Panc1 (cell line): ENCODE measurements around the gene STK24. TPM values are rescaled to one million over a fixed set of nuclear protein-coding genes. Genes with fewer than 3 reads are reported as not detected.

ENCODE experiments used
- ATAC-seq: fragments of 200-7000 bp; cut with Tn5 transposase; 2 replicates; pipeline ENCODE4 v1.9.1; 2020; ENCODE audit warnings: mild to moderate bottlenecking, moderate library complexity
- BruUV-seq: library from RNA; stranded (reverse); fragments of 400-500 nt; replicated peaks from 2 replicates; lab custom pipeline; 2021; lab: Mats Ljungman, UMichigan
- CTCF ChIA-PET: fragments of 300-600 bp; sonication (Branson Sonifier 250); formaldehyde crosslinking; loops from one replicate; lab custom pipeline; 2022; ENCODE audit warnings: antibody characterized with exemption; lab: Charles Lee
- POLR2A ChIA-PET: fragments of 300-600 bp; sonication (Branson Sonifier 250); formaldehyde crosslinking; loops from one replicate; lab custom pipeline; 2022; ENCODE audit warnings: antibody characterized with exemption; lab: Charles Lee
- DNase-seq: peaks from one replicate; pipeline ENCODE4 v3.0.0-alpha.2; 2010; ENCODE audit warnings: low read depth, low spot score
- H3K27ac ChIP-seq: 2 replicates; pipeline ENCODE4 v1.5.1; 2011; ENCODE audit warnings: mild to moderate bottlenecking, low read length, inconsistent platforms
- H3K27me3 ChIP-seq: fragments of 200-500 bp; sonication (Bioruptor generic); 2 replicates; pipeline ENCODE4 v1.6.0; 2014; ENCODE audit warnings: low read length, inconsistent platforms; ENCODE audit not compliant: control insufficient read depth, insufficient read depth
- H3K36me3 ChIP-seq: fragments of 200-500 bp; sonication (Bioruptor generic); 2 replicates; pipeline ENCODE4 v1.5.1; 2014; ENCODE audit warnings: inconsistent platforms, mild to moderate bottlenecking, low read length, moderate library complexity; ENCODE audit not compliant: control insufficient read depth, insufficient read depth
- H3K4me1 ChIP-seq: 2 replicates; pipeline ENCODE4 v1.5.1; 2011; ENCODE audit warnings: inconsistent platforms, mild to moderate bottlenecking, low read length, moderate library complexity; ENCODE audit not compliant: control insufficient read depth, insufficient read depth
- H3K4me3 ChIP-seq, 2 experiments: 2 replicates each; pipeline ENCODE4 v1.5.1; 2011 to 2012; ENCODE audit warnings: low read depth in 2 of 2, low read length in 2 of 2, mild to moderate bottlenecking in 2 of 2, inconsistent platforms in 1 of 2, moderate library complexity in 1 of 2
- H3K9me3 ChIP-seq: fragments of 200-500 bp; sonication (Bioruptor generic); 2 replicates; pipeline ENCODE4 v1.5.1; 2014; ENCODE audit warnings: low read depth, mild to moderate bottlenecking, inconsistent platforms, low read length, moderate library complexity; ENCODE audit not compliant: control insufficient read depth, insufficient read depth
- POLR2AphosphoS5 ChIP-seq: IDR thresholded peaks from 2 replicates; pipeline ENCODE4 v1.6.1; 2012; ENCODE audit warnings: mild to moderate bottlenecking, low read depth, low read length, moderate library complexity
- SIN3A ChIP-seq: IDR thresholded peaks from 2 replicates; pipeline ENCODE4 v1.6.1; 2012; ENCODE audit warnings: low read depth, mild to moderate bottlenecking, low read length, moderate library complexity, borderline replicate concordance; ENCODE audit not compliant: insufficient read depth
- TCF7L2 ChIP-seq: IDR thresholded peaks from 2 replicates; pipeline ENCODE4 v1.6.1; 2011; ENCODE audit warnings: mild to moderate bottlenecking, low read depth, low read length, inconsistent platforms
- in situ Hi-C: cut with HindIII; loops from 2 replicates; pipeline ENCODE4 v1.10.0; 2016; ENCODE audit warnings: low sequenced_read_pairs, low pct_unique_long_range_greater_than_20kb
- intact Hi-C: fragments of 100-400 bp; cut with micrococcal nuclease; formaldehyde crosslinking; loops from one replicate; pipeline ENCODE4 v1.10.0; 2022; ENCODE audit not compliant: unreplicated experiment
- total RNA-seq: library from RNA; stranded (reverse); gene quantifications from one replicate; pipeline ENCODE4 v1.2.1, GENCODE V29; 2021; ENCODE audit not compliant: unreplicated experiment
- TF ChIP-seq, protein P1 (sequence below), 2 experiments: IDR thresholded peaks; 2 replicates each; pipeline ENCODE4 v1.6.1; 2011 to 2012; ENCODE audit warnings: low read depth in 2 of 2, control low read depth in 1 of 2, low read length in 1 of 2, mild to moderate bottlenecking in 1 of 2, moderate library complexity in 1 of 2; ENCODE audit not compliant: insufficient read depth in 1 of 2
- TF ChIP-seq, protein P2 (sequence below): fragments of 450-650 bp; IDR thresholded peaks from 2 replicates; pipeline ENCODE4 v1.5.1; 2017; ENCODE audit warnings: mild to moderate bottlenecking

Gene STK24
- total RNA-seq, 1 experiment from 2014 or later, result 57.3 TPM

DNA sequence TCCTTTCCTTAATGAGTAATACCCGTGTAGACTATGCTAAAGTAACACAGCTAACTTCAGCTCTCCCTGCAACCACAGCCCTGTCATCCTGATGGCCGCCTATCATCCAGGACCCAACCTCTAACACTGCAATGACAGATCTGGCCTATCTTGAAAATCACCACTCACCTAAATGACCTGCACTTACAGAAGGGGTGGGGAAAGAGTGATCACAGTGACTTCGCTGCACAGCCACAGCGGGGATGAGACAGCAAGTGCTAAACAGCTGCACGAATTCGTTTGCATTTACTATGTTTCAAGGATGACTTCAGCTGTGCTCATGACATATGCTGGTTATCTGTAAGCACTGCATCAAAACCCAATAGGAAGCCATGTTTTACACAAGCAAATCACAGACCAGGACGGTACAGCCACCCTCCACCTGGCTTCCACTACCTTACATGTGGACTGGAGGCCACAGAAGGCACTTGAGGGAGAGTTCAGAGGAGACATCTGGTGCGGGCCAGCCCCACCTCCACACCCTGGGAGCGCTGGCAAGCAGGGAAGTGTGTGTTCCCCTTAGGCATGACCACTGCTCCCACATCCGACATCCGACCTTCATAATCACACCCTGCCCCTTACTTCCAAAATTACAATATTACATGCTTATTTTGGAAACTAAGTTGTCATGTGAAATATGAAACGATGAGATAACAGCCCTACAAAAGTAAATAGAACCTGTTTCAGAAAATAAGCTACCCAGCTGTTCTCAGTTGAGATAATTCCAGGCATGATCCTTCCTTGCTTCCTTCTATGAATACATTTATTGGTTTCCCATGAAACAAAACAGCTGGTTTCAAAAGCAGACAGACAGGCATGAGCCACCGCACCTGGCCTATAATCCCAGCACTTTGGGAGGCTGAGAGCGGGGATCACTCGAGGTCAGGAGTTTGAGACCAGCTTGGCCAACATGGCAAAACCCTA, 95.7 kb downstream of the STK24 start:
- Histone ChIP-seq H3K36me3 (no peaks in the 10 kb centered on the region), H3K9me3 (no peaks in the 10 kb centered on the region), H3K27me3 (no peaks in the 10 kb centered on the region), H3K4me1 (peaks cover 10% of the 10 kb centered on the region), H3K4me3 (no peak overlapping the region), H3K27ac (no peak overlapping the region)
- ChIA-PET POLR2A (no interaction called here), CTCF (no interaction called here)
- in situ Hi-C loops (no loop called here), intact Hi-C loops (no loop called here)
- ATAC-seq (no peak), DNase-seq (no peak)
- BruUV-seq, result no TSS peak
- TF ChIP-seq SIN3A (no peak), POLR2AphosphoS5 (no peak)
- TF ChIP-seq, protein P1, sequence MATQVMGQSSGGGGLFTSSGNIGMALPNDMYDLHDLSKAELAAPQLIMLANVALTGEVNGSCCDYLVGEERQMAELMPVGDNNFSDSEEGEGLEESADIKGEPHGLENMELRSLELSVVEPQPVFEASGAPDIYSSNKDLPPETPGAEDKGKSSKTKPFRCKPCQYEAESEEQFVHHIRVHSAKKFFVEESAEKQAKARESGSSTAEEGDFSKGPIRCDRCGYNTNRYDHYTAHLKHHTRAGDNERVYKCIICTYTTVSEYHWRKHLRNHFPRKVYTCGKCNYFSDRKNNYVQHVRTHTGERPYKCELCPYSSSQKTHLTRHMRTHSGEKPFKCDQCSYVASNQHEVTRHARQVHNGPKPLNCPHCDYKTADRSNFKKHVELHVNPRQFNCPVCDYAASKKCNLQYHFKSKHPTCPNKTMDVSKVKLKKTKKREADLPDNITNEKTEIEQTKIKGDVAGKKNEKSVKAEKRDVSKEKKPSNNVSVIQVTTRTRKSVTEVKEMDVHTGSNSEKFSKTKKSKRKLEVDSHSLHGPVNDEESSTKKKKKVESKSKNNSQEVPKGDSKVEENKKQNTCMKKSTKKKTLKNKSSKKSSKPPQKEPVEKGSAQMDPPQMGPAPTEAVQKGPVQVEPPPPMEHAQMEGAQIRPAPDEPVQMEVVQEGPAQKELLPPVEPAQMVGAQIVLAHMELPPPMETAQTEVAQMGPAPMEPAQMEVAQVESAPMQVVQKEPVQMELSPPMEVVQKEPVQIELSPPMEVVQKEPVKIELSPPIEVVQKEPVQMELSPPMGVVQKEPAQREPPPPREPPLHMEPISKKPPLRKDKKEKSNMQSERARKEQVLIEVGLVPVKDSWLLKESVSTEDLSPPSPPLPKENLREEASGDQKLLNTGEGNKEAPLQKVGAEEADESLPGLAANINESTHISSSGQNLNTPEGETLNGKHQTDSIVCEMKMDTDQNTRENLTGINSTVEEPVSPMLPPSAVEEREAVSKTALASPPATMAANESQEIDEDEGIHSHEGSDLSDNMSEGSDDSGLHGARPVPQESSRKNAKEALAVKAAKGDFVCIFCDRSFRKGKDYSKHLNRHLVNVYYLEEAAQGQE (IDR thresholded peaks at IDR 0.05; ENCODE audit: insufficient read depth in 1 of 2, low read depth in 2 of 2, low read length in 1 of 2), result no peak
- TF ChIP-seq, protein P2, sequence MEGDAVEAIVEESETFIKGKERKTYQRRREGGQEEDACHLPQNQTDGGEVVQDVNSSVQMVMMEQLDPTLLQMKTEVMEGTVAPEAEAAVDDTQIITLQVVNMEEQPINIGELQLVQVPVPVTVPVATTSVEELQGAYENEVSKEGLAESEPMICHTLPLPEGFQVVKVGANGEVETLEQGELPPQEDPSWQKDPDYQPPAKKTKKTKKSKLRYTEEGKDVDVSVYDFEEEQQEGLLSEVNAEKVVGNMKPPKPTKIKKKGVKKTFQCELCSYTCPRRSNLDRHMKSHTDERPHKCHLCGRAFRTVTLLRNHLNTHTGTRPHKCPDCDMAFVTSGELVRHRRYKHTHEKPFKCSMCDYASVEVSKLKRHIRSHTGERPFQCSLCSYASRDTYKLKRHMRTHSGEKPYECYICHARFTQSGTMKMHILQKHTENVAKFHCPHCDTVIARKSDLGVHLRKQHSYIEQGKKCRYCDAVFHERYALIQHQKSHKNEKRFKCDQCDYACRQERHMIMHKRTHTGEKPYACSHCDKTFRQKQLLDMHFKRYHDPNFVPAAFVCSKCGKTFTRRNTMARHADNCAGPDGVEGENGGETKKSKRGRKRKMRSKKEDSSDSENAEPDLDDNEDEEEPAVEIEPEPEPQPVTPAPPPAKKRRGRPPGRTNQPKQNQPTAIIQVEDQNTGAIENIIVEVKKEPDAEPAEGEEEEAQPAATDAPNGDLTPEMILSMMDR, result no peak

GRCh38 chr13:98479496-98480003, 97.4 kb downstream of the STK24 start:
- no peak for DNase-seq
- no peak overlapping the region for H3K27ac ChIP-seq
- ChIA-PET CTCF (no interaction called here), POLR2A (no interaction called here)
- no peaks in the 10 kb centered on the region for H3K9me3 ChIP-seq
- ATAC-seq, result no peak
- no TSS peak for BruUV-seq
- no peak overlapping the region for H3K4me3 ChIP-seq
- no peaks in the 10 kb centered on the region for H3K36me3 ChIP-seq
- intact Hi-C loops (no loop called here), in situ Hi-C loops (no loop called here)
- no peaks in the 10 kb centered on the region for H3K27me3 ChIP-seq
- peaks cover 7% of the 10 kb centered on the region for H3K4me1 ChIP-seq
- TF ChIP-seq SIN3A, result no peak
- TF ChIP-seq TCF7L2, result no peak
- TF ChIP-seq, protein P1 (IDR thresholded peaks at IDR 0.05; ENCODE audit: insufficient read depth in 1 of 2, low read depth in 2 of 2, low read length in 1 of 2), result no peak
- TF ChIP-seq, protein P2, result no peak
- TF ChIP-seq POLR2AphosphoS5, result no peak
